ENCODE data around the gene KCNQ1.

- TF ChIP-seq, protein P1, sequence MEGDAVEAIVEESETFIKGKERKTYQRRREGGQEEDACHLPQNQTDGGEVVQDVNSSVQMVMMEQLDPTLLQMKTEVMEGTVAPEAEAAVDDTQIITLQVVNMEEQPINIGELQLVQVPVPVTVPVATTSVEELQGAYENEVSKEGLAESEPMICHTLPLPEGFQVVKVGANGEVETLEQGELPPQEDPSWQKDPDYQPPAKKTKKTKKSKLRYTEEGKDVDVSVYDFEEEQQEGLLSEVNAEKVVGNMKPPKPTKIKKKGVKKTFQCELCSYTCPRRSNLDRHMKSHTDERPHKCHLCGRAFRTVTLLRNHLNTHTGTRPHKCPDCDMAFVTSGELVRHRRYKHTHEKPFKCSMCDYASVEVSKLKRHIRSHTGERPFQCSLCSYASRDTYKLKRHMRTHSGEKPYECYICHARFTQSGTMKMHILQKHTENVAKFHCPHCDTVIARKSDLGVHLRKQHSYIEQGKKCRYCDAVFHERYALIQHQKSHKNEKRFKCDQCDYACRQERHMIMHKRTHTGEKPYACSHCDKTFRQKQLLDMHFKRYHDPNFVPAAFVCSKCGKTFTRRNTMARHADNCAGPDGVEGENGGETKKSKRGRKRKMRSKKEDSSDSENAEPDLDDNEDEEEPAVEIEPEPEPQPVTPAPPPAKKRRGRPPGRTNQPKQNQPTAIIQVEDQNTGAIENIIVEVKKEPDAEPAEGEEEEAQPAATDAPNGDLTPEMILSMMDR (IDR thresholded peaks at IDR 0.05), result no peak
- no peak for TF ChIP-seq EP300 (IDR thresholded peaks at IDR 0.05)
Observed at GRCh38 chr11:2836315-2837095, 391.7 kb downstream of the KCNQ1 start.

Measured in gastroesophageal sphincter (tissue), 3 donors.